ENCODE results near the gene CACNA1C.

Gene CACNA1C

DNA sequence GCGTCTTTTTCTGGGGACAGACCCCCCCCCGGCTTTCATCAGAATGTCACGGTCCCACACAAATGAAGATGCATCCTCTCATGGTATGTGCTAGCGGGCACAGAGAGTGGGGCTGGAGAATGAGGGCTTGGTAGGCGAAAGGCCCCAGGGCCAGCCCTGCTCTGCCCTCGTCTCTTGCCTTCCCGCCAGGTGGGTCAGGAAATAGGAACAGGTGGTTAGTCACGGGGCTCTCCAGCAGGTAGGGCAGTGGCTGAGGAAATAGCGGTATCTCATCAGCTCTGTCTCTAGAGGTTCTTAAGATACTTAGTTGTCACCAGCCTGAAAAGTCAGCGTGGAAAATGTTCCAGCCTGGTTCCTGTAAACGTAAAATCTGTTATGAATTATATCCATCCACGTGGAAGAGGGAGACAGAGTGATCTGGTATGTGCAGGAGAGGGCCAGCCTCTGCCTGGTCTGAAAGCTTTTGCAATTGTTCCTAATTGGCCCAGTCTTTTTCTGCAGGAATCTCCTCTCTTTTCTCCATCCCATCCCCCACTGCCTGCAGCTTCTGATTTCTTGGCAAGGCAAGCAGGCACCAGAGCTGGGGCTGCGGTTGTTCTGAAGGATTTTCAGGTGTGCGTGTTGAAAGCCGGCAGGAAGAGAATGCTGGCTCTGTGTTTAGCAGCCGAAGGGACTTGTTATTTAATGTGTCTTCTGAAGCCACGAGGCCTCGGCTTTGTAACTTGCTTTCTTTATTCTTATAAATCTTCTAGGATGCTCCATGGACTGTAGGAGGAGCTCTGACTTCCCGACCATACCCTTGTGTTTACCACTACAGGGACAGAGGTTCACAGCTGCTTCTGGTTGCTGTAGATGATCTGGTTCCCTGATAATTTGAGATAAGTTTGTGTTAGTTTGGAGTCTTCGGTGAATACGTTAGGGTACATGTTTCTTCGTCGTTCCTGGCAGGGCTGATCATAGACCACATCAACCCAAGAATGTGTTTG, 131.1 kb downstream of the CACNA1C start:
- Mint-ChIP-seq H3K36me3 (no peaks in the 10 kb centered on the region), H3K4me1 (no peaks in the 10 kb centered on the region), H3K27me3 (peaks cover 28% of the 10 kb centered on the region), H3K9me3 (no peaks in the 10 kb centered on the region), H3K4me3 (no peak overlapping the region), H3K27ac (no peak overlapping the region)
- DNase-seq: no peak
- CTCF ChIA-PET: no interaction called here

DNA sequence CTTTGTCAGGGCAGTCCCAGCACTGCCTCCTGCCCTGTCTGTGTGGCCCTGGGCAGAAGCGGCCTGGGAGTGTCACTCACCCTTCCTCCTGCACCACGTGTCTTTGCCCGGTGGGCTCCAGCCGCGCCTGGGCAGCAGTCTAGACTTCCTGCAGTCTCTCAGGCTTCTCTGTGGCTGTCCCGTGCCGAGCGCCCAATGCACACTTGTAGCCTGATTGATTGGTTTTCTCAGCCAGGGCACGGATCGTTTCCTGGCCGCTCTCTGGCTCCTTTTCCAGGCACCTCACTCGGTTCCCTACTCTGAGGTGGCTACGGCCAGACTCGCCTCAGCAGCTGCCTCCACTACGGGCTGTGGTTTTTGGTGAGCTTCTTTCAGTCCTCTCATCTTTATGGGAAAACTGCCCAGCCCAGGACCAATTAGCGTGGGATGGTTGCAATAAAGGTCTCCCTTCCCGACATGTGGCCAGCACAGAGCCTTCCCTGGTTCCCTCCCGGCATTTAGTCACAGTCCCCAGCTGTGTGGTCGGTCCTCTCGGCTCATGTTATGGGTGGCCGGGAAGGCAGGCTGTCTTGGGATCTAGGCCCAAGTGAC, 133.1 kb downstream of the CACNA1C start:
- no peaks in the 10 kb centered on the region for H3K4me1 Mint-ChIP-seq
- no peak overlapping the region for H3K27ac Mint-ChIP-seq
- H3K9me3 Mint-ChIP-seq: no peaks in the 10 kb centered on the region
- peaks cover 18% of the 10 kb centered on the region for H3K27me3 Mint-ChIP-seq
- CTCF ChIA-PET: no interaction called here
- no peak overlapping the region for H3K4me3 Mint-ChIP-seq
- no peak for DNase-seq
- H3K36me3 Mint-ChIP-seq: no peaks in the 10 kb centered on the region

DNA sequence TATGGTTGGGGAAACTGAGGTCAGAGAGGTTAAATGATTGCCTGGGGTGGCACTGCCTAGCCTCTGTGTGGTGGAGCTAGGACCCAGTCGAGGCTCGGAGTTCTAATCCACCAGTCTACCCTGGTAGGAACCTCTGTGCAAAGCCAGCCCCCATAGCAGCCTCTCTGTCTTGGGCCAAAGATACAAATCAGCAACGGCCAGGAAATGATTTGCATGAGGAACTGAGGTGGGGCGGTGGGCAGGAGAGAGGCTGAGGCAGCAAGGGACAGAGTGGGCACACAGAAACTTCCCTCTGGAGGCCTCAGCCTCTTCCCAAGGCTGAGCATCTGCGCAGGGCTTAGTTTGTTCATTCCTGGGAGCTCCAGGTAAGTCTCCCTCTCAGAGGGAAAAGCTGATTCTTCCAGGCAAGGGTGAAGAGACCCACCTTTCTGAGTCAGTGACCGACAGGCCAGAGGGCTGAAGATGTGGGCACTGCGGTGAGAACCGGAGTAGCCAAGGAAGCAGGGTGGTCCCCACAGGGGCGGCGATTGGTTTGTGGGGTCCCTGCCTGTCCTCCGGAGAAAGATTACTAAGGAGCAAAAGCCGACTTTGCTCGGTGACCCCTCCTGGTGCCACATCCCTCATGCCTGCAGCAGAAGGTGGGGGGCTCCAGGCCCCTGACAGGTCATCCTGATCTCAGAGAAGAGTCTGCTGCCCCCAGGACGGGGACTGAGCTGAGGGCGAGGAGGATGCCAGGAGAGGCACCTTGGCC, 134.6 kb downstream of the CACNA1C start:
- no peaks in the 10 kb centered on the region for H3K4me1 Mint-ChIP-seq
- CTCF ChIA-PET: no interaction called here
- H3K27ac Mint-ChIP-seq: no peak overlapping the region
- peaks cover 7% of the 10 kb centered on the region for H3K9me3 Mint-ChIP-seq
- no peak for DNase-seq
- H3K27me3 Mint-ChIP-seq: peaks cover 18% of the 10 kb centered on the region
- no peaks in the 10 kb centered on the region for H3K36me3 Mint-ChIP-seq
- no peak overlapping the region for H3K4me3 Mint-ChIP-seq

DNA sequence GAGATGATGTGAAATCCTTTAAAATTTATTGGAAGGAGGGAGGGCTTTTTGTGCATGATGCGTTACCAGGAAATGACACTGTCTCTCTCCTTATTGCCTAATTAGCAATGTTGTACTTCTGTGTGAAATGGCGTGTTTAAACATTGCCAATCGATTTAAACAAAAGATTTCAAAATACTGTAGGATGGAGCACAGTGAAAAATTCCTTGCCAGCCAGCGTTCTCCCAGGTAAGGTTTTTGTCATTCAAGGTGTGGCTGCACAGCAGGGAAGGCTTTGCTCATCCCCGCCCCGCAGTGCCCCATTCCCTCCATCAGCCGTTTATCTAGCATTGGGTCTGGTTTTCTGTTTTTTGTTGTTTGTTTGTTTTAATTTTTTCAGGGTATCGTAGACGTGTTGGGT, 137.3 kb downstream of the CACNA1C start:
- Mint-ChIP-seq H3K4me3 (no peak overlapping the region), H3K36me3 (no peaks in the 10 kb centered on the region), H3K9me3 (peaks cover 7% of the 10 kb centered on the region), H3K27ac (no peak overlapping the region), H3K4me1 (no peaks in the 10 kb centered on the region), H3K27me3 (peaks cover 4% of the 10 kb centered on the region)
- DNase-seq: no peak
- CTCF ChIA-PET: no interaction called here

DNA sequence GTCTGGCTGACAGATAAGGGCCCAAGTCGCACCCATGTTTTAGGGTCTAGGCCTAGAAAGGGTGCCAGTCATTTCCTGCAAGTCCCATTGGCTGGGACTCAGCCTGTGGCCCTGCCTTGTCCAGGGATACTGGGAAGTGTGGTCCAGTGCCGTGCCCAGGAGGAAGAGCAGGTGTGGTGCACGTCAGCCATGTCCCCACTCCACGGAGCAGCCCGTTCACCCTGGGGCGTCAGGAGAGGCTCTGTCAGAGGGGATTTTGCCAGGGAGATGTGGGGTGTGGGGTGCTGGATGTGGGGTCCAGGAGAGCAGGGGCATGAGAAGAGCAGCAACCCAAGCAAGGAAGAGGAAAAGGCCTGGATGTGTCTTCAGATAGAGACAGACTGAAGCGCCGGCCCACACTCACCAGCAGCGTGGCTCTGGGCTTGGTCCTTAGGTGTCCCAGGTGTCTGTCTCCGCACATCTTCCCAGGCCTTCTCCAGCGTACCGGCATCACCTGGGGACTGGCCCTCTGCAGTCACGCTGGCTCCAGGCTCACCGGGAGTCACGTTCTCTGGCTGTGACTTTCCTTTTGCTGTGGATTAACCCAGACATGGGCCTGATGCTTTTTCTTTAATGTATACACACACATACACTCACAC, 138.2 kb downstream of the CACNA1C start:
- no peaks in the 10 kb centered on the region for H3K36me3 Mint-ChIP-seq
- CTCF ChIA-PET: no interaction called here
- no peaks in the 10 kb centered on the region for H3K4me1 Mint-ChIP-seq
- H3K27me3 Mint-ChIP-seq: peaks cover 4% of the 10 kb centered on the region
- H3K9me3 Mint-ChIP-seq: peaks cover 7% of the 10 kb centered on the region
- H3K4me3 Mint-ChIP-seq: no peak overlapping the region
- no peak for DNase-seq
- H3K27ac Mint-ChIP-seq: no peak overlapping the region

DNA sequence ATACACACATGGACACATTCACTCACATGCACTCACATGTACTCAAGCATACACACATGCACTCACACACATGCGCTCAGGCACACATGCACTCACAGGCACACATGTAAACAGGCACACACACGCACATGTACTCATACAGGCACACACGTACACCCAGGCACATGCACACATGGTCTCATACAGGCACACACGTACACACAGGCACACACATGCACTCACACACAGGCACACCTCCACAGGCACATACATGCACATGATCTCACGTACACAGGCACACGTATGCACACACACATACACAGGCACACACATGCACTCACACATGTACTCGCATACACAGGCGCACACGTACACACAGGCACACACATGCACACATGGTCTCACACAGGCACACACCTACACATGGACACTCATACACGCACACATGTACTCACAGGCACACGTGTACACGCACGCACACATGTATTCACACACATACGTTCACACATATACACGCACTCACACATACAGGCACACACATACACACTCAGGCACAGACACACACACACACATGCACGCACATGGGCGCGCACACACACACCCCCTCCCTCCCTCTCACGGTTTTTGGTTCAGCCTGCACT, 138.9 kb downstream of the CACNA1C start:
- no peaks in the 10 kb centered on the region for H3K4me1 Mint-ChIP-seq
- no peak for DNase-seq
- H3K9me3 Mint-ChIP-seq: peaks cover 7% of the 10 kb centered on the region
- CTCF ChIA-PET: no interaction called here
- H3K36me3 Mint-ChIP-seq: no peaks in the 10 kb centered on the region
- no peak overlapping the region for H3K4me3 Mint-ChIP-seq
- H3K27ac Mint-ChIP-seq: no peak overlapping the region
- H3K27me3 Mint-ChIP-seq: peaks cover 4% of the 10 kb centered on the region

DNA sequence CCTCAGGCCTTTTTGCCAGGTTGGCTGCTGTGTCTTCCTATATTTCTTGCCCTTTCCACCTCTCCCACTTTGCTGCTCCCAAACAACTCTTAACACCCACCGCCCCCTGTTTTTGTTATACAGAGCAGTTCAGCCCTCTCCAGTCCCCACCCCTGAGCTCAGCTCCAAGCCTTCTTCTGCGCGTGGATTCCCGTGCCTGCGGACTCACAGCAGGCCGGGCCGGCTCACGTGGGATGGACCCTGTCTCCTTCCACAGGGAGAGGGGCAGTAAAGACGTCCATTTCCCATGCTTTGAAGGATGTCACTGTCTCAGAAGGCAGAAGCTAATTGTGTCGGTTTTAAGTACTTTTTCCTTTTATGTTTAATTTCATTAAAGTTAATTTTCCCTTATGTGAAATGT, 139.4 kb downstream of the CACNA1C start:
- peaks cover 8% of the 10 kb centered on the region for H3K27me3 Mint-ChIP-seq
- H3K27ac Mint-ChIP-seq: no peak overlapping the region
- no peaks in the 10 kb centered on the region for H3K36me3 Mint-ChIP-seq
- H3K4me1 Mint-ChIP-seq: no peaks in the 10 kb centered on the region
- no peak for DNase-seq
- CTCF ChIA-PET: no interaction called here
- peaks cover 7% of the 10 kb centered on the region for H3K9me3 Mint-ChIP-seq
- no peak overlapping the region for H3K4me3 Mint-ChIP-seq

DNA sequence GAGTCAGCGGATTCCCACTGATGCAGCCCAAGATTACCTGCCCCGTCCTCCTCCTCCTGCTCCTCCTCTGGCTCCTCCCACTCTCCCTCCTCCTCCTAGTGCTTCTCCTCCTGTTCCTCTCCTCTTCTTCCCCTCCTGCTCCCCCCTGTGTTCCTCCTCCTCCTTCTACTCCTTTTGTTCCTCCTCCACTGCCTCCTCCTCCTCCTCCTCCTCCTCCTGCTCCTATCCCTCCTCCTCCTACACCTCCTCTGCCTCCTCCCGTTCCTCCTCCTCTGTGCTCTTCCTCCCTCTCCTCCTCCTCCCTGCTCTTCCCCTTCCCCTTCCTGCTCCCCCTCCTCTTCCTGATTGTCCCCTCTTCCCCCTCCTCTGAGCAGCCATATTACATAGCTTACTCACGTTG, 141.3 kb downstream of the CACNA1C start:
- H3K36me3 Mint-ChIP-seq: no peaks in the 10 kb centered on the region
- H3K4me3 Mint-ChIP-seq: no peak overlapping the region
- peaks cover 11% of the 10 kb centered on the region for H3K27me3 Mint-ChIP-seq
- no peak for DNase-seq
- H3K9me3 Mint-ChIP-seq: peaks cover 7% of the 10 kb centered on the region
- H3K4me1 Mint-ChIP-seq: no peaks in the 10 kb centered on the region
- no peak overlapping the region for H3K27ac Mint-ChIP-seq
- CTCF ChIA-PET: no interaction called here

DNA sequence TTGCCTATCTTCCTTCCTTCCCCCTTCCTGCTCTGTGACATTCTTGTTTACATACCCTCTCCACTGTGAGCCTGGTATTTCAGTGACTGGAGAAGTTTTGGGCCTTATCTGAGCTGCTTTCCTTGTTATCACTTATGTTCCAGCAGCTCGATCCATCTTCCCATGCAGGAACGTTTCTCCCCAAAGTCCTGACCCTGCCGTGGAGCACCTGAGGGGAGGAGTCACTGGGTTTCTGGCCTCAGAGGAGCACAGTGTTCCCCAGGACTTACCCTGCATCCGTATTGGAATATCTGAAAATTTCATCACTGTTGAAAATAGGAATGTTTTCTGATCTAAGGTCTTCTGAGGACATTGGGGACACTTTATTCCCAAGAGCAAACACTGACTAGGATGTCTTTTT, 141.8 kb downstream of the CACNA1C start:
- H3K4me1 Mint-ChIP-seq: no peaks in the 10 kb centered on the region
- peaks cover 7% of the 10 kb centered on the region for H3K9me3 Mint-ChIP-seq
- H3K27me3 Mint-ChIP-seq: peaks cover 12% of the 10 kb centered on the region
- CTCF ChIA-PET: no interaction called here
- no peak for DNase-seq
- H3K4me3 Mint-ChIP-seq: no peak overlapping the region
- no peak overlapping the region for H3K27ac Mint-ChIP-seq
- H3K36me3 Mint-ChIP-seq: no peaks in the 10 kb centered on the region

DNA sequence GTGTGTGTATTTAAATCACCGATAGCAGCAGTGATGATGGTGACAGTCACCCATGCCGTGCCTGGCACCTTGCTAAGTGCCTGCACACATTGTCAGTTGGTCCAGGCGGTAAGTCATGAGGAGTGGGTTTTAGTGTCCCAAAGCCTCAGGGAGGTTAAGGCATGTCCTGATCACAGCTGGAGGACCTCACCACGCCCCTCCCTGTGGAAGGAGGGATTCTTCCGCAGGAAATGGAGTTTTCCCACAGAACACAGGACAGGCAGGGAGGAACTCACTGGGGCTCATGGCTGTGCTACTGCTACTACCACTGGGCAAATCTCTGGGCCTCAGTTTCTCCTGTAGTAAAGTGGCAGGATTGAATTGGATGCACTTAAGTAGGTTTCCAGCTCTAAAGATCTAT, 142.3 kb downstream of the CACNA1C start:
- CTCF ChIA-PET: no interaction called here
- H3K9me3 Mint-ChIP-seq: peaks cover 7% of the 10 kb centered on the region
- no peak overlapping the region for H3K27ac Mint-ChIP-seq
- no peak overlapping the region for H3K4me3 Mint-ChIP-seq
- DNase-seq: no peak
- H3K36me3 Mint-ChIP-seq: no peaks in the 10 kb centered on the region
- peaks cover 12% of the 10 kb centered on the region for H3K27me3 Mint-ChIP-seq
- H3K4me1 Mint-ChIP-seq: no peaks in the 10 kb centered on the region

DNA sequence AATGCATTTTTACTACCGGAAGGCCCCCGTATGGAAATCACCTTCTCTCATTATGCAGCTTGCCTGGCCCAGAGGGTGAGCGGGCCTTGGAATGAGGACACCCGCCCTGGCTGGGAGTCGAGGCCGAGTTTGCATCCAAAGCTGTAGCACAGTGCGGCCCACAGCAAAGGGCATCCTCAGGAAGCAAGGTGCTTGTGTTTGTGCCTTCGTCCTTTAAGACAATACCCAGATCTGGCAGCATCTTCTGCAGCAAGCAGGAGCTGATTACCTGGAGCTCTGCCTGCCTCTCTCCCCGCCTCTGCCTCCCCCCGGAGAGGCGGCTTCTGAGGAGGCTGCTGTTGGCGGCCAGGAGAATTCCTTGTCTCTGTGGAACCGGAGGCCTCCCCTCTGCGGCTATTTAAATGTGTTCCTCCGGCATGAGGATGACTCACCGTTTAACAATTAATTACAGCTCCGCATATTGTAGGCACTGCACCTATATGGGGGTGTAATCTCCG, 145.3 kb downstream of the CACNA1C start:
- CTCF ChIA-PET: no interaction called here
- DNase-seq: no peak
- no peaks in the 10 kb centered on the region for H3K36me3 Mint-ChIP-seq
- no peak overlapping the region for H3K27ac Mint-ChIP-seq
- H3K4me1 Mint-ChIP-seq: no peaks in the 10 kb centered on the region
- H3K9me3 Mint-ChIP-seq: no peaks in the 10 kb centered on the region
- H3K4me3 Mint-ChIP-seq: no peak overlapping the region
- peaks cover 12% of the 10 kb centered on the region for H3K27me3 Mint-ChIP-seq

DNA sequence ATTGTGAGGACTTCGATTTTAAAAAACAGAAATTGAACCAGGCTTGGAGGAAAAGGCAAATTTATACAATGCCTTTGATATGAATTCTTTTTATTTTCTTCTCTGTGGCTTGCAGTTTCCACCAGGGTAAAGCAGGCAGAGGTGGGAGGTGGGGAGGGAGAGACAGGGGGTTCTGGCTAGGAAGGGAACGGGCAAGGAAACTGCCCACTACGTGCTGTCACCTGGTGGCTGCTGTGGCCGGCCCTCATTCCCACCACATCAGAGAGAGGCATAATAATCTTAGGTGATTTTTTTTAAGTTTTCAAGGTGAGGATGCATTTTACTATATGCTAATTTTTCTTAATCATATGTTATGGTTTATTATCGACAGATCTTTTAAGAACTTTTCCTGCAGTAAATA, 145.8 kb downstream of the CACNA1C start:
- no peak for DNase-seq
- H3K9me3 Mint-ChIP-seq: no peaks in the 10 kb centered on the region
- CTCF ChIA-PET: no interaction called here
- H3K36me3 Mint-ChIP-seq: no peaks in the 10 kb centered on the region
- no peaks in the 10 kb centered on the region for H3K4me1 Mint-ChIP-seq
- H3K27me3 Mint-ChIP-seq: peaks cover 12% of the 10 kb centered on the region
- H3K27ac Mint-ChIP-seq: no peak overlapping the region
- H3K4me3 Mint-ChIP-seq: no peak overlapping the region

DNA sequence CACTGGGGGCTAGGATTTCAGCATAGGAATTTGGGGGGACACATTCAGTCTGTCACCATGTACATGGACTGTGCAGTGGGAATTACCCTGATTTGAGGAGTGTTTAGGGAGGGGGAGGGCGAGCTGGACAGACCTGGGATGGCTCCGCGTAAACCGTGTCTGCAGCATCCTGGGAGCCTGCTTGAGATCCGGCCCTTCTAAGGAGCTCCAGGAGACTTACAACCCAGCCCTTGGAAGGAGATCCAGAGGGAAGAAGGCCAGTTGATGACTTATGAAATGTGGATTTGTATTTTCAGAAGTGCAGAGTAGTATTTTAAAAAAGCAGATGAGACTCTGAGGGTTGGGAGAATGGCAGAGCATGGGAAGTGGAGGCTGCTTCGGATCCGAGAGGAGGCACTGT, 153.2 kb downstream of the CACNA1C start:
- H3K4me1 Mint-ChIP-seq: no peaks in the 10 kb centered on the region
- no peak for DNase-seq
- no peaks in the 10 kb centered on the region for H3K9me3 Mint-ChIP-seq
- CTCF ChIA-PET: no interaction called here
- peaks cover 4% of the 10 kb centered on the region for H3K27me3 Mint-ChIP-seq
- no peak overlapping the region for H3K27ac Mint-ChIP-seq
- H3K4me3 Mint-ChIP-seq: no peak overlapping the region
- H3K36me3 Mint-ChIP-seq: no peaks in the 10 kb centered on the region
